GM12878 (cell line): ENCODE measurements around the gene SLC1A2. TPM values are rescaled to one million over a fixed set of nuclear protein-coding genes. Genes with fewer than 3 reads are reported as not detected.

ENCODE experiments used
- ATAC-seq: fragments of 200-7000 bp; cut with Tn5 transposase; 3 replicates; pipeline ENCODE4 v1.9.1; 2020; ENCODE audit warnings: mild to moderate bottlenecking, moderate library complexity
- BruUV-seq: library from RNA; stranded (reverse); fragments of 400-500 nt; replicated peaks from 2 replicates; lab custom pipeline; 2021; lab: Mats Ljungman, UMichigan
- CTCF ChIA-PET: fragments of 300-600 bp; sonication (Branson Sonifier 250); formaldehyde crosslinking; extraction: SDS; loops from one replicate; lab custom pipeline; 2021; ENCODE audit warnings: inconsistent platforms; lab: Yijun Ruan, JAX
- POLR2A ChIA-PET: fragments of 350-600 bp; formaldehyde crosslinking; extraction: SDS; loops from one replicate; lab custom pipeline; 2021; ENCODE audit warnings: inconsistent platforms; lab: Charles Lee
- RAD21 ChIA-PET: fragments of 300-600 bp; sonication (Branson Sonifier 250); formaldehyde crosslinking; loops from one replicate; lab custom pipeline; 2023; ENCODE audit warnings: antibody characterized with exemption; ENCODE audit not compliant: unreplicated experiment; lab: Charles Lee
- SMC1A ChIA-PET: fragments of 300-600 bp; sonication (Branson Sonifier 250); formaldehyde crosslinking; loops from one replicate; lab custom pipeline; 2023; ENCODE audit not compliant: unreplicated experiment, uncharacterized antibody; lab: Charles Lee
- DNase-seq: peaks from one replicate; pipeline ENCODE4 v3.0.0-alpha.2; 2011; ENCODE audit warnings: low read depth, low spot score
- FAIRE-seq: peaks from 3 replicates; lab custom pipeline; 2011; peaks lifted over from hg19 to GRCh38; lab: Jason Lieb, UNC
- H2AFZ ChIP-seq: 2 replicates; pipeline ENCODE4 v1.6.0; 2011; ENCODE audit warnings: low read depth, low read length, control low read depth; ENCODE audit not compliant: control insufficient read depth
- H3K27ac ChIP-seq: 2 replicates; pipeline ENCODE4 v1.5.1; 2011; ENCODE audit warnings: control low read depth; ENCODE audit not compliant: control insufficient read depth, insufficient read depth
- H3K27me3 ChIP-seq, 2 experiments: replicated peaks in 1 of 2; 2 replicates each; pipeline versions ENCODE4 v1.6.0 to v1.6.1; 2011; ENCODE audit warnings: low read length in 1 of 2; ENCODE audit not compliant: control insufficient read depth in 2 of 2, insufficient read depth in 2 of 2
- H3K36me3 ChIP-seq, 2 experiments: 2 replicates each; pipeline ENCODE4 v1.5.1; 2011; ENCODE audit warnings: low read length in 1 of 2; ENCODE audit not compliant: control insufficient read depth in 2 of 2, insufficient read depth in 2 of 2
- H3K4me1 ChIP-seq: 2 replicates; pipeline ENCODE4 v1.6.1; 2011; ENCODE audit warnings: mild to moderate bottlenecking, low read length, moderate library complexity, mixed read lengths; ENCODE audit not compliant: control insufficient read depth, insufficient read depth
- H3K4me2 ChIP-seq: 2 replicates; pipeline ENCODE4 v1.6.0; 2011; ENCODE audit warnings: control low read depth; ENCODE audit not compliant: control insufficient read depth, insufficient read depth
- H3K4me3 ChIP-seq: fragments of 200-600 bp; sonication (generic); 2 replicates; pipeline ENCODE4 v1.5.1; 2016
- H3K79me2 ChIP-seq: 2 replicates; pipeline ENCODE4 v1.6.0; 2011; ENCODE audit warnings: low read length; ENCODE audit not compliant: control insufficient read depth, insufficient read depth
- H3K9ac ChIP-seq: 2 replicates; pipeline ENCODE4 v1.8.0; 2011; ENCODE audit warnings: low read length, control low read depth, mixed read lengths; ENCODE audit not compliant: control insufficient read depth, insufficient read depth
- H3K9me3 ChIP-seq: replicated peaks from 3 replicates; pipeline ENCODE4 v1.5.1; 2011; ENCODE audit warnings: mild to moderate bottlenecking, low read length; ENCODE audit not compliant: control insufficient read depth, insufficient read depth
- H4K20me1 ChIP-seq: 2 replicates; pipeline ENCODE4 v1.6.0; 2011; ENCODE audit not compliant: control insufficient read depth, insufficient read depth
- BCL11A ChIP-seq: IDR thresholded peaks from 2 replicates; pipeline ENCODE4 v1.6.1; 2011; ENCODE audit warnings: low read depth, low read length
- BCLAF1 ChIP-seq: fragments of 450-650 bp; IDR thresholded peaks from 2 replicates; pipeline ENCODE4 v1.6.1; 2017; ENCODE audit warnings: antibody characterized with exemption, mild to moderate bottlenecking, moderate library complexity
- CREB1 ChIP-seq: IDR thresholded peaks from 2 replicates; pipeline ENCODE4 v1.6.1; 2012; ENCODE audit warnings: low read depth, mild to moderate bottlenecking, inconsistent platforms
- CREM ChIP-seq: IDR thresholded peaks from 2 replicates; pipeline ENCODE4 v1.6.1; 2014; ENCODE audit warnings: antibody characterized with exemption, low read depth
- MTA3 ChIP-seq: IDR thresholded peaks from 2 replicates; pipeline ENCODE4 v1.6.1; 2012; ENCODE audit warnings: low read length, inconsistent platforms, borderline replicate concordance
- SIX5 ChIP-seq: IDR thresholded peaks from 2 replicates; pipeline ENCODE4 v1.6.1; 2011; ENCODE audit warnings: mild to moderate bottlenecking, low read depth, low read length, moderate library complexity; ENCODE audit not compliant: severe bottlenecking
- TARDBP ChIP-seq: IDR thresholded peaks from 2 replicates; pipeline ENCODE4 v1.6.1; 2016; ENCODE audit warnings: borderline replicate concordance
- ZBTB11 ChIP-seq: fragments of 450-650 bp; formaldehyde crosslinking; IDR thresholded peaks from 2 replicates; pipeline ENCODE4 v1.5.0; 2022; ENCODE audit warnings: mild to moderate bottlenecking, missing genetic modification characterization
- ZNF217 ChIP-seq: fragments of 450-650 bp; IDR thresholded peaks from 2 replicates; pipeline ENCODE4 v1.6.1; 2017; ENCODE audit warnings: antibody characterized with exemption, mild to moderate bottlenecking
- ZSCAN29 ChIP-seq: fragments of 450-650 bp; IDR thresholded peaks from 2 replicates; pipeline ENCODE4 v1.6.1; 2017; ENCODE audit warnings: mild to moderate bottlenecking, moderate library complexity
- WGBS: methylation state at CpG from one replicate; pipeline ENCODE4 v1.1.6; 2016; ENCODE audit warnings: low lambda C conversion rate; ENCODE audit not compliant: insufficient replicate concordance, insufficient coverage; ENCODE audit errors: missing lambda C conversion rate; 5-methylcytosine and 5-hydroxymethylcytosine counted together
- in situ Hi-C: fragments of 300-500 bp; cut with MboI; formaldehyde crosslinking; loops from 9 replicates; pipeline ENCODE4 v1.14.3; 2018; ENCODE audit warnings: mixed read lengths
- intact Hi-C: fragments of 100-400 bp; cut with micrococcal nuclease; formaldehyde crosslinking; loops from one replicate; pipeline ENCODE4 v1.14.2; 2022; ENCODE audit not compliant: unreplicated experiment
- polyA plus RNA-seq, 11 experiments: library from polyadenylated mRNA; depleted of rRNA in 4 of 11; unstranded in 6 of 11; stranded (reverse) in 5 of 11; fragments of >200 nt; fragmentation: Nextera tagmentation in 4 of 11; fragmentation: Illumina TruSeq in 1 of 11; extraction: Ambion mirVana in 4 of 11; extraction: Trizol in 1 of 11; gene quantifications; 1 replicate in 1 of 11; 2 replicates in 10 of 11; pipeline versions ENCODE4 v1.2.1 to v1.2.3, GENCODE V29; 2011 to 2016; ENCODE audit warnings: inconsistent platforms in 2 of 11, missing spikeins in 2 of 11, low read depth in 1 of 11
- total RNA-seq, 4 experiments: library from RNA; depleted of rRNA in 3 of 4; stranded (reverse); fragments of >200 nt in 3 of 4; fragmentation: Illumina TruSeq in 1 of 4; extraction: Trizol in 1 of 4; gene quantifications; 2 replicates each; pipeline versions ENCODE4 v1.2.1 to v1.2.3, GENCODE V29; 2013 to 2021
- TF ChIP-seq, protein P1 (sequence below): fragments of 450-650 bp; IDR thresholded peaks from 2 replicates; pipeline ENCODE4 v1.6.1; 2017; ENCODE audit warnings: mild to moderate bottlenecking
- TF ChIP-seq, protein P2 (sequence below): fragments of 450-650 bp; IDR thresholded peaks from 2 replicates; pipeline ENCODE4 v1.6.1; 2014; ENCODE audit warnings: mild to moderate bottlenecking

Gene SLC1A2
- total and polyA plus RNA-seq, 10 of the 15 experiments (the other 5 are each of a cell fraction or from before 2014, with no cell fraction given), result 0.01 to 0.84 (median 0.22) TPM; not detected in 1

DNA sequence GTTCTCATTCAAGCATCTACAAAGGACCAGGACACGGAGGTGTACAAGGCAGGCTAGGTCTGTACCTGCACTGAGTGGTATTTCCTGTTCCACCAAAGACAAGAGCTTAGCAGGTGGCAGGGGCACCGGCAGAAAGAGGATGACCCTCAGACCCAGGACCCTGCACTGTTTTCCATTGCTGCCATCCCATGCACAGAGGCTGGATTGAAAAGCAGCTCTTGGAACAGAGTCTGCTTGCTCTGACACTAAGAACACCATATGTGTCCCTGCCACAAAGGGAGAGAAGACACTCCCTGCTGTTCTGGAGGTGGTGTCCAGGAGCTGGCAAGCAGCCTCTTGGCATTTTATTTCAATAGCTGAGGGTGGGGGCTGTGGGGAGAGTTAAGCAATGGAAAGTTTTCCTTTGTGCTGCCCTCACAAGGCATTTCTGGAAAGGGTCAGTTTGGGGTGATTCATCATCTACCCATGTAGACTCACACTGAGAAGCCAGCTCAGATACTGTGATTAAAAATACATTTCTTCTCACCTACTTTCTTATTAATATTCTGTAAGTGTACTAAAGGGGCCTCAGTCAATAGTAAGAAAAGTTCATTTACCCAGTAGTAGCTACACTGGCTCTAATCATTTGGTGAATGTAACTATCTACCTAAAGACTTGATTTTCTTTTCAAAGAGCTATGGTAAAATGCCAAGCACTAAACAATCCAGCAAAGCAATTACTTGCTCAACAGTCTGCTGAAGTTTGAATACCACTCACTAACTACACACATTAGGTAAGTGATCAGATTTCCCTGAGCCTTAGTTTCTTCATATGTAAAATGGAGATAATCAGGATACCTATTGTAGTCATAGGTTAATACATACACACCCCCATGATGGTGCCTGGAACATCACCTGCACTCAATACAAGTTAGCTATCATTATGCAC is 55.2 kb downstream of the SLC1A2 start:
- no peak overlapping the region for H3K4me2 ChIP-seq
- CTCF ChIA-PET, result interaction anchor here (0.6 to 1.2 kb wide), 3 partner anchors 10 to 1302 kb away, joined by 3 to 6 read pairs (median 4); no protein-coding TSS in a partner anchor
- no peak overlapping the region for H3K4me3 ChIP-seq
- H3K79me2 ChIP-seq, result no peaks in the 10 kb centered on the region
- intact Hi-C loops (no loop called here), in situ Hi-C loops (no loop called here)
- ATAC-seq, result no peak
- no peaks in the 10 kb centered on the region for H3K4me1 ChIP-seq
- 69% methylated on average over 2 of the region's 2 CpGs for WGBS
- H4K20me1 ChIP-seq, result no peaks in the 10 kb centered on the region
- no peak overlapping the region for H3K27ac ChIP-seq
- RAD21 ChIA-PET, result no interaction called here
- no TSS peak for BruUV-seq
- no peaks in the 10 kb centered on the region for H3K36me3 ChIP-seq
- no peak for DNase-seq
- SMC1A ChIA-PET, result interaction anchor here (0.7 to 2.0 kb wide), 7 partner anchors 9 to 437 kb away, joined by 3 to 4 read pairs (median 3); no protein-coding TSS in a partner anchor
- POLR2A ChIA-PET, result interaction anchor here (0.9 kb wide), 1 partner anchor 8 kb away, joined by 5 read pairs; no protein-coding TSS in a partner anchor
- H3K9ac ChIP-seq, result no peak overlapping the region
- H3K27me3 ChIP-seq, result no peaks in the 10 kb centered on the region
- no peak for FAIRE-seq
- no peak overlapping the region for H2AFZ ChIP-seq
- H3K9me3 ChIP-seq, result peaks cover 5% of the 10 kb centered on the region; the same call in 2 of the 3 replicates
- TF ChIP-seq CREB1, result no peak
- TF ChIP-seq MTA3, result no peak
- no peak for TF ChIP-seq BCL11A
- no peak for TF ChIP-seq CREM
- TF ChIP-seq ZBTB11 (CRISPR knock-in tag), result no peak
- TF ChIP-seq BCLAF1, result no peak
- no peak for TF ChIP-seq SIX5
- no peak for TF ChIP-seq ZSCAN29
- no peak for TF ChIP-seq ZNF217
- TF ChIP-seq, protein P1, sequence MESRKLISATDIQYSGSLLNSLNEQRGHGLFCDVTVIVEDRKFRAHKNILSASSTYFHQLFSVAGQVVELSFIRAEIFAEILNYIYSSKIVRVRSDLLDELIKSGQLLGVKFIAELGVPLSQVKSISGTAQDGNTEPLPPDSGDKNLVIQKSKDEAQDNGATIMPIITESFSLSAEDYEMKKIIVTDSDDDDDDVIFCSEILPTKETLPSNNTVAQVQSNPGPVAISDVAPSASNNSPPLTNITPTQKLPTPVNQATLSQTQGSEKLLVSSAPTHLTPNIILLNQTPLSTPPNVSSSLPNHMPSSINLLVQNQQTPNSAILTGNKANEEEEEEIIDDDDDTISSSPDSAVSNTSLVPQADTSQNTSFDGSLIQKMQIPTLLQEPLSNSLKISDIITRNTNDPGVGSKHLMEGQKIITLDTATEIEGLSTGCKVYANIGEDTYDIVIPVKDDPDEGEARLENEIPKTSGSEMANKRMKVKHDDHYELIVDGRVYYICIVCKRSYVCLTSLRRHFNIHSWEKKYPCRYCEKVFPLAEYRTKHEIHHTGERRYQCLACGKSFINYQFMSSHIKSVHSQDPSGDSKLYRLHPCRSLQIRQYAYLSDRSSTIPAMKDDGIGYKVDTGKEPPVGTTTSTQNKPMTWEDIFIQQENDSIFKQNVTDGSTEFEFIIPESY, result no peak
- TF ChIP-seq TARDBP, result no peak
- TF ChIP-seq, protein P2, sequence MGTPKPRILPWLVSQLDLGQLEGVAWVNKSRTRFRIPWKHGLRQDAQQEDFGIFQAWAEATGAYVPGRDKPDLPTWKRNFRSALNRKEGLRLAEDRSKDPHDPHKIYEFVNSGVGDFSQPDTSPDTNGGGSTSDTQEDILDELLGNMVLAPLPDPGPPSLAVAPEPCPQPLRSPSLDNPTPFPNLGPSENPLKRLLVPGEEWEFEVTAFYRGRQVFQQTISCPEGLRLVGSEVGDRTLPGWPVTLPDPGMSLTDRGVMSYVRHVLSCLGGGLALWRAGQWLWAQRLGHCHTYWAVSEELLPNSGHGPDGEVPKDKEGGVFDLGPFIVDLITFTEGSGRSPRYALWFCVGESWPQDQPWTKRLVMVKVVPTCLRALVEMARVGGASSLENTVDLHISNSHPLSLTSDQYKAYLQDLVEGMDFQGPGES, result no peak
